A549 (cell line): ENCODE results near the gene PEF1.

Source experiments
- BHLHE40 ChIP-seq: IDR thresholded peaks from 2 replicates; pipeline ENCODE4 v1.6.1; 2012; ENCODE audit warnings: low read depth, low read length, inconsistent platforms
- CEBPB ChIP-seq, 2 experiments: fragments of >200 bp in 1 of 2; sonication (Bioruptor Twin) in 1 of 2; formaldehyde crosslinking in 1 of 2; IDR thresholded peaks; 2 replicates each; pipeline ENCODE4 v1.6.1; 2012 to 2016
- CTCF ChIP-seq: fragments of >200 bp; sonication (Bioruptor Twin); formaldehyde crosslinking; IDR thresholded peaks from 3 replicates; pipeline ENCODE4 v1.5.1; 2016
- EP300 ChIP-seq, 2 experiments: fragments of >200 bp; sonication (Bioruptor Twin); formaldehyde crosslinking; IDR thresholded peaks; 2 replicates in 1 of 2; 3 replicates in 1 of 2; pipeline ENCODE4 v1.6.1; 2016 to 2017
- HDAC2 ChIP-seq: fragments of 200-600 bp; sonication (generic); IDR thresholded peaks from 2 replicates; pipeline ENCODE4 v1.6.1; 2016
- KDM5A ChIP-seq: fragments of 200-600 bp; sonication (generic); IDR thresholded peaks from 2 replicates; pipeline ENCODE4 v1.6.1; 2016; ENCODE audit warnings: antibody characterized with exemption, mild to moderate bottlenecking
- MAX ChIP-seq: IDR thresholded peaks from 2 replicates; pipeline ENCODE4 v1.6.1; 2012
- MYC ChIP-seq: IDR thresholded peaks from 2 replicates; pipeline ENCODE4 v1.6.1; 2012; ENCODE audit warnings: mild to moderate bottlenecking, inconsistent platforms, low read length, improper control_type of control experiment, borderline replicate concordance
- POLR2A ChIP-seq: IDR thresholded peaks from 2 replicates; pipeline ENCODE4 v1.6.1; 2012; ENCODE audit warnings: mild to moderate bottlenecking, low read length
- POLR2AphosphoS2 ChIP-seq: conservative IDR thresholded peaks from 2 replicates; pipeline ENCODE4 v1.6.1; 2012; ENCODE audit warnings: low read length, improper control_type of control experiment, inconsistent platforms
- RFX5 ChIP-seq: fragments of 450-650 bp; IDR thresholded peaks from 2 replicates; pipeline ENCODE4 v1.7.1; 2014; ENCODE audit warnings: antibody characterized with exemption, mild to moderate bottlenecking, moderate library complexity

- TF ChIP-seq CTCF (no peak), HDAC2 (no peak), RFX5 (no peak), POLR2A (no peak), POLR2AphosphoS2 (no peak), MYC (no peak), KDM5A (no peak), BHLHE40 (no peak), CEBPB (IDR thresholded peaks at IDR 0.05) (no peak), MAX (no peak), EP300 (IDR thresholded peaks at IDR 0.05) (no peak)
Observed at GRCh38 chr1:31652891-31653499, 8.3 kb upstream of the PEF1 start.
